Measurements from ENCODE around the gene ZNF544. TPM values are rescaled to one million over a fixed set of nuclear protein-coding genes. Genes with fewer than 3 reads are reported as not detected.
"Not testable (repeated sequence)": the region's sequence is repeated elsewhere in the genome, so short reads cannot be mapped to it uniquely, and the experiment has no call there.

ZNF544 gene
- total RNA-seq, 2 donors from 2014 or later, result 20.2 to 21.8 TPM

- intact Hi-C loops (cut with DNase I), result no loop called here
- DNase-seq (no peak), ATAC-seq (no peak)
These were observed 63.2 kb downstream of the ZNF544 start for GRCh38 chr19:58291943-58292342.

- ATAC-seq, result no peak
- DNase-seq, result no peak
- intact Hi-C loops (cut with DNase I), result no loop called here
These were observed 66.1 kb downstream of the ZNF544 start for GRCh38 chr19:58294743-58295374.

- intact Hi-C loops (cut with DNase I), result no loop called here
- DNase-seq (no peak), ATAC-seq (no peak)
These were observed 67.4 kb downstream of the ZNF544 start for GRCh38 chr19:58296104-58296503.

- ATAC-seq (no peak), DNase-seq (no peak)
- intact Hi-C loops (cut with DNase I), result no loop called here
These were observed 71.9 kb downstream of the ZNF544 start for GRCh38 chr19:58300620-58301019.

GRCh38 chr19:58304255-58304654, 75.5 kb downstream of the ZNF544 start:
- no peak for DNase-seq

GRCh38 chr19:58304748-58305064, 76.0 kb downstream of the ZNF544 start:
- ATAC-seq, result peak in 1 of 2 donors; percentile 7
- intact Hi-C loops (cut with DNase I), result no loop called here
- no peak for DNase-seq

More at GRCh38 chr19:58304255-58304654, 75.5 kb downstream of the ZNF544 start:
- intact Hi-C loops (cut with DNase I), result no loop called here
- ATAC-seq, result no peak

GRCh38 chr19:58305065-58305931, 76.6 kb downstream of the ZNF544 start, which contains the start of gene ERVK3-1:
Gene ERVK3-1, plus strand, starts transcription at chr19:58305377. Its CDS starts 6,792 bp downstream, at chr19:58312169.
- DNase-seq (peak; percentile 98), ATAC-seq (peak; percentile 100)
- intact Hi-C loops (cut with DNase I), result no loop called here

GRCh38 chr19:58305932-58306323, 77.2 kb downstream of the ZNF544 start:
- ATAC-seq (no peak), DNase-seq (no peak)
- intact Hi-C loops (cut with DNase I), result no loop called here

GRCh38 chr19:58307736-58308135, 79.0 kb downstream of the ZNF544 start:
- ATAC-seq (no peak), DNase-seq (no peak)
- intact Hi-C loops (cut with DNase I), result no loop called here

GRCh38 chr19:58310685-58311084, 82.0 kb downstream of the ZNF544 start:
- peak; percentile 50 for DNase-seq
- intact Hi-C loops (cut with DNase I), result not testable (repeated sequence)
- ATAC-seq, result peak in 1 of 2 donors; percentile 29

- ATAC-seq (no peak), DNase-seq (no peak)
- intact Hi-C loops (cut with DNase I), result no loop called here
These were observed 82.7 kb downstream of the ZNF544 start for GRCh38 chr19:58311345-58311865.

Other genes with a start within 250 kb of the ZNF544 start
- gene ZNF606, start 226.1 kb upstream of the ZNF544 start, total RNA-seq, result 10 to 100 TPM; 11.4 to 13.8 TPM
- gene ZSCAN1, start 194.9 kb upstream of the ZNF544 start, total RNA-seq, result under 1 TPM in 1 of 2 donors, not detected in 1; 0.42 TPM
- 1 to 10 TPM; 2.5 to 3.4 TPM for gene ZNF135, start 169.6 kb upstream of the ZNF544 start, total RNA-seq
- 10 to 100 TPM; 54.0 to 60.9 TPM for gene ZSCAN18, start 130.7 kb upstream of the ZNF544 start, total RNA-seq
- gene ZNF329, start 78.1 kb upstream of the ZNF544 start, total RNA-seq, result 1 to 10 TPM; 7.0 to 8.8 TPM
- gene ZNF274, start 45.9 kb upstream of the ZNF544 start, total RNA-seq, result 10 to 100 TPM; 20.9 to 28.3 TPM
- gene ZNF8, start 50.0 kb downstream of the ZNF544 start, total RNA-seq, result 1 to 10 TPM; 4.4 to 6.8 TPM
- 10 to 100 TPM; 19.9 to 22.8 TPM for gene ERVK3-1, start 76.5 kb downstream of the ZNF544 start, total RNA-seq
- 1 to 10 TPM; 2.0 to 2.1 TPM for gene ZSCAN22, start 98.1 kb downstream of the ZNF544 start, total RNA-seq
- gene A1BG, start 124.6 kb downstream of the ZNF544 start, total RNA-seq, result 10 to 100 TPM; 18.3 to 18.9 TPM
- under 1 TPM; 0.37 to 0.41 TPM for gene ZNF497, start 133.8 kb downstream of the ZNF544 start, total RNA-seq
- under 1 TPM; 0.44 to 0.53 TPM for gene ZNF837, start 152.1 kb downstream of the ZNF544 start, total RNA-seq
- 100 to 1,000 TPM; 572 to 598 TPM for gene RPS5, start 158.4 kb downstream of the ZNF544 start, total RNA-seq
- not detected for gene RNF225, start 166.7 kb downstream of the ZNF544 start, total RNA-seq
- 10 to 100 TPM; 13.2 to 25.0 TPM for gene ZNF584, start 179.7 kb downstream of the ZNF544 start, total RNA-seq
- gene ZNF132, start 211.2 kb downstream of the ZNF544 start, total RNA-seq, result 1 to 10 TPM; 4.7 to 7.3 TPM
- 1 to 10 TPM; 3.9 to 4.7 TPM for gene ZNF324B, start 222.7 kb downstream of the ZNF544 start, total RNA-seq
- 1 to 10 TPM; 4.4 to 6.1 TPM for gene ZNF324, start 238.2 kb downstream of the ZNF544 start, total RNA-seq
- gene ZNF446, start 247.4 kb downstream of the ZNF544 start, total RNA-seq, result 1 to 10 TPM; 4.1 to 5.1 TPM